ENCODE data around the gene LCP1. TPM values are rescaled to one million over a fixed set of nuclear protein-coding genes. Genes with fewer than 3 reads are reported as not detected.
A peak's percentile ranks its signal among the peaks of the same experiment; 100 is the strongest.
"Not testable (repeated sequence)": the region's sequence is repeated elsewhere in the genome, so short reads cannot be mapped to it uniquely, and the experiment has no call there.

LCP1 gene
- polyA plus RNA-seq, 3 donors, result 7.8 to 10.7 (median 8.9) TPM

DNA sequence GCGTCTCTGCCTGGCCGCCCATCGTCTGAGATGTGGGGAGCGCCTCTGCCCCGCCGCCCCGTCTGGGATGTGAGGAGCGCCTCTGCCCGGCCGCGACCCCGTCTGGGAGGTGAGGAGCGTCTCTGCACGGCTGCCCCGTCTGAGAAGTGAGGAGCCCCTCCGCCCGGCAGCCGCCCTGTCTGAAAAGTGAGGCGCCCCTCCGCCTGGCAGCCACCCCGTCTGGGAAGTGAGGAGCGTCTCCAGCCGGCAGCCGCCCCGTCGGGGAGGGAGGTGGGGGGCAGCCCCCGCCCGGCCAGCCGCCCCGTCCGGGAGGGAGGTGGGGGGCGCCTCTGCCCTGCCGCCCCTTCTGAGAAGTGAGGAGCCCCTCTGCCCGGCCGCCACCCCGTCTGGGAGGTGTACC, 19.2 kb downstream of the LCP1 start:
- not testable (repeated sequence) for DNase-seq

DNA sequence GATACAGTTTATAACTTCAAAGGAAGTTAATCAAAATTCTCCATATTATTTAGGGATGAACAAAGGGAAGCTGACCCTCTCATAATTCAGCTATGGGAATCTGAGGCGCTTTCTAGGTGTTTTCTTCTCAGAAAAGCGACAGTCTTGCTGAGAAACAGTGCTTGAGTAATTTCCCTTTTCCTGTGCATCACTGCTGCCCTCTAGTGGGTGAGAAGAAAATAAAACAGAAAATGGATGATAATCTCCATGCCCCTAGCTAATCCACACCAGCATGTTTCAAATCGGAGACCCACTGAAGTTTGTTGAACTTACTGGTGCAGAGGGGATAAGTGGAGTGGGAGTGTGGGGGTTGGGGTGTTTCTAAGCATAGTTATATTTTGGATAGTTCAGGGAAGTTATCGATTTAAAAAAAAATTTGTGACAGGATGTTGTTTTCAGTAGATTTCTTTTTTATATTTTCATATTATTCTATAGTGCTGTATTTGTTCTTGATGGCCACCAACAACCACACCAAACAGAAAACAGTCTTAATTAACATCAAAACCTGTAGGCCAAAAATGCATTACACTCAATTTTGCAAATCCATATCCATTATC, 21.4 kb downstream of the LCP1 start:
- peak; percentile 62 for DNase-seq

DNA sequence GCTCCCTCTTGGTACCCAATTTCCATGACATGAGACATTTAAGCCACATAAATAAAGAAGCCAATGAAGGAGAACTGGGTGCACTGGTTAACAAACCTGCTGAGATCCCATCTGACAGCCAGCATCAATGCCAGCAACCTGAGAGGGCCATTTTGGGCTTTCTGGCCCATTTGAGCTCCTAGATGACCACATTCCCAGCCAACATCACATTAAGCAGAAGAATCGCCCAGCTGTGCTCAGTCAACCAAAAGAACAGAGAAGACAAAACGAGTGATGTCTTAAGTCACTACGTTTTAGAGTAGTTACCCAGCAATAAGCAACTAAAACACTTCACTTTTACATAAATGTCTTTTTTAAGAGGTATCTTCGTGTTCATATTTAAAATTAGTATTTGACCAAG, 21.9 kb downstream of the LCP1 start:
- DNase-seq, result no peak

DNA sequence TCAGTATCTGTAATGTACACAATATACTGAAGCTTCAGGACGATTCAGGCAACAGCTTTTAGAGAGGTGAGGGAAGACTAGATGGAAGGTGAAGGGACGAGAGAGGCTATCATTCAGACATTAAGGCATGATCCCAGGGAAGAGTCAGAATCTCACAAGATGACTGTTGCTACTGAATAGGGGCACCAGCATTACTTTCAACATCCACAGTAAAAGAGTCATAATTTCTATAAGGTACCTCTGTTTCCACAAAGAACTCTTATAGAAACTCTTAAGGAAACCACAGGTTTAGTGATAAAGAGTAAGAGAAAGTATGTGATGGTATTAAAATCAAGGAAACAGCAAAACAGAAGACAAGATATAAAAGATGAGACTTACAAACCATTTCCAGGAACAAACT, 23.0 kb downstream of the LCP1 start:
- DNase-seq, result no peak

DNA sequence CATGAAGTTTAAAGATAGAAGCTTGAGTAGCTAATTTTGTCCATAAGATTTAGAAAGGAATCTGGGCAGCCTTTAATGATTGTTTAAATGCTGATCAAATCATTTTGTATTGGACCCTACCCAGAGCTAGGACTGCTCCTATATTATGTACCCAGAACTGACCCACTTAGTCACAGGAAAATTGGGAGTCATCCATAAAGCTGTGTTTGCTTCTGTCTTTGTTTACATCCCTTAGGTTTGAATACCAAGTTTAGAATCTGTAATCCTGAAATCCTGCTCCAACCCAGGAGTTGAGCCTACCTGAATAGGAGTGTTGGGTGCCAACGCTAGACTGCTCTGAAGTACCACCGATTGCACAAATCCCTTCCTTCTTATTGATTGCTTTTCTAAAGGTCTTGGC, 23.8 kb downstream of the LCP1 start:
- DNase-seq, result no peak

DNA sequence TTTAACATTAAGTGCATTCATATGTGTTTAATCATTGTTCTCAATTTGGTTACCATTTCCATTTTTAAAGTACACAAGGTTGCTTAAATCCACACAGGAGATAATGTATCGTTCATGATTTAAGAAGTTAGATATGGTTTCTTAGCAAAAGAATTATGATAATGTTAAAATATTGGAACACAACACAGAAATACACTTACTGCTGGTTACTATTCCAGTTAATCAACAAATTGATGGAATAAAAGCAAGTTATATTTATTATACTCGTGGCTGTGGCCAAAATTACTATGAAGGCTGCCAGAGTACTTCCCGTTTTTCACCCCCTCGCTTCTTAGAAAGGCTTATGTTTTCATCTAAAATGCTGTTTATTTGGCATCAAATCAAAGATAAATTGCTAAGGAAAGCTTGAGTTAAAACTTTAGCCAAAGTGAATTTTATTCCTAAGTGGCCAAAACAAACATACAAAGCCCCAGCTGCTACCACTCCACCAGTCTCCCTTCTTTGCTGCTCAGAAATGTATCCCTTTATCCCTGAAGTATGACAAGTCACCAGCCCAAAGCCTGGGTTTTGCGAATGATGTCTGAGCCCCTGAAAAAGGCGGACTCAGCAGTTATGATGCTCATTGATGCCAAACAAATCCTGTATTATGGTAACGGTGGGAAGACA, 27.7 kb downstream of the LCP1 start:
- DNase-seq, result peak; percentile 68

DNA sequence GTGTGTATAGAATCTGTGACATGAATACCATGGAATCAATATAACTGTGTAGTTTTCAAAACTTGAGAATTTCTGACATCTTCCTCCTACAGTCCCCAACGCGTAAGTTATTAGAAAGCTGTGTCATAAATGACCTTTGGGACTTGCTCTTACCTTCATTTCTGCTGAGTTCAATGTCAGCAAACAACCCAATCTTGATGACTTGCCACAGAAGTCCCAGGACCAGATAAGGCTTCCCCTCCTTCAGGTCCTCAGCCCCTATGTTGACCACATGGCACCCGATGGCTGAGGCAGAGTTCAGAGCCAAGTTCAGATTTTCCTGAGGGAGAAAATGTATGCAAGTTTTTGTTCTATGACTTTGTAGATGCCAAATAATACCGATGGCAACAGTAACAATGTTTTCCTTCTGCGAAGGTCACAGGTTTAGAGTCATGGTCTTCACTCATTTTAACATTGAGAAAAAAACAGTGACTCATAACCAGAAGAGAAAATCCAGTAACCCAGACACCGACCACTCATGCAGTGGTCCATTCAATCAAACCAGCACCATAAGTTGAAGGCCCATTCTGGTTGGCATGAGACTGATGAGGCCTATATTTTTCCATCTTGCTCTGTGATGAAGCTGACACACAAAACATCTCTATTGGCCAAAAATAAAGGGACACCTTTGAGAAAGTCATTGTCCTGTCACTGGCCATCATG, 29.2 kb downstream of the LCP1 start:
- no peak for DNase-seq

DNA sequence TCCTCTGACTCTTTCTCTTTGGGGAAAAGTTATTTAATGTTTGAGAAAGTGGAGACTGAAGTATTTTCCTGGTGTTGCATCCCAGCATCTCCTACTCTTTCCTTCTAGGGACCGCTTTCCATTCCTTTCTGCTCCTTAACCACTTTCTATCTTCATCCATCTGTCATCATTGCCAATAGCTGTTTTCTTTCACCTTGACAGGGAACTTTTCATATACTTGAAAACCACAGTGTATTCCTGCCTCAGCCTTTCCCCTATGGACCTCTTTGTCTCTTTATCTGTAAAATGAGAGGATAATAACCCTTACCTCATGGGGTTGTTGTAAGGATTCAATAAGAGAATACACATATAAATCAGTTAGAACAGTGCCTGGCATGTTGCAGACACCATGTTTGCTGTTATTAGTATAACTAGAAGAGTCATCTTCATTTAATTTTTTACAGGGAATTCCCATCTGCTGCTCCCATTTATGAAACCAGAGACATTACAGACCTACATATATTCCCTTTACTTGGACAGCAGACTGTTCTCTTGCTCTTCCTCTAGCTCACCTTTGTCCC, 31.8 kb downstream of the LCP1 start:
- no peak for DNase-seq

DNA sequence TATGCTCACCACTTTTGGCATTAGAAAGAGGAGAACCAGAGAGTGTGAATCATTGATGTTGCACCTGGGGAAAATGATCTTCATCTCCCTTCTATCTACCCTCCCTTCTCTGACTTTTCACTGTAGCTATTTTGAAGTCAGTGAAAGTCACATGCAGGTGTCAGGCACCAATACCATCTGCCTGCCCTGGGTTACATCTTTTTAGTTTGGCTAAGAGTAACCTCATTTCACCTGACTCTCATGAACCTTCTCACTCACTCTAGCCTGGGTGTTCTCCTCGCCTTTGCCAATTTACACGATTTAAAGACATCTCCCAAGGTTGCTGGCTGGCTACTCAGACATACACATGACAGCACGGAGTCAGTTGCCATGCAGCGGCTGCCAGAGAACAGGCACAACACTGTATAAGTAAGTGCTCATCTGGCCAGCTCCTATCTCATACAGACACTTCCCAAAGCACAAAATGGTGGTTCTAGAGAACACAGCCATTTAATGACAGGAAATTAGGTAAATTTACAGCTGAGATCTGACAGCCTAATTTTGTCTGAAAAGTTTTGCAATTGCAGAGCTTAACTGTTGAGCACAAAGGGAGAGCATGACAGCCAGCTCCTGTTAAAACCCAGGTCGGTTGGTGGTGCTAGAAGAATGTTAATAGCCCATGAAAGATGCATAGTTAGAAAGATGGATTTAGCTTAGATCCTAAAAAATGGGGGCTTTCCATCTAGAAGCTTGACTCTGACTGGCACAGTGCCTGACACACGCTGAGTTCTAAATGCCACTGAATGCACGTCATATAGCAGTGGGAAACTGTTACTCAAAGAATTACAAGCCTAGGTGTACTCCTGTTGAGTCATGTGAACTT, 32.5 kb downstream of the LCP1 start:
- no peak for DNase-seq

DNA sequence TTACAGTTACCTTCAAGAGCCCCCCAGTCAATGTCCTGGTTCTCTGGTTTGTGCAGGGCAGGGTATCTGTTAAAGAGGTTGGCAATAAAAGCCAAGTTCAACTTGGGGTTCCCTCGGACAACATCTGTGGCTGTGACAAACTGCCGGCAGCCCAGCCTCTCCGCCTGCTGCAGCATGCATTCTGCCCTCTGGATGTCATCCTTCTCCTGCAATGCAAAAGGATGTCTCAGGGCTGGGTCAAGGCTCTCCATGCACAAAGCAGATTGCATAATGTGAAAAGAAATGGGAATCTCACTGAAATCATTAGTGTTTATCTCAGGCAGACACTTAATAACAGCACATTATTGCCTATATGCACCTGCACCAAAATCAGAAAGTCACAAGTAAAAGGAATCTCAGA, 35.1 kb downstream of the LCP1 start:
- DNase-seq, result no peak

DNA sequence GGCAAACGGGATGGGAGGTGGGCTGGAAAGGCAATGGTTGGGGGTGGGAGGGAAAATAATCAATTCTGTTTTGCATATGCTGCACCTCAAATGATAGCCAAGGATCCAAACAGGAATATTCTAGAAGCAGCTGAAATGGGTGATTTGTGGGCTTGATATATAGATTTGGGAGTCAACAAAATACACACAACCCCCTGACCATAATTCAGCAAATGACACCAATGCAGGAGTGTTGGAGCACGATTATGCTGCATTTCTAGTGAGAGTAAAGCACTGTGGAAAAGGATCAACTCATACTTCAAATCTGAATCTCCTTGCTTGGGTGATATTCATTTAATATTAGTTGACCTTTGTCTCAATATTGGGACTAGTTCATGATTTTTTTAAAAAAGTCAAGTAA, 36.0 kb downstream of the LCP1 start:
- no peak for DNase-seq

DNA sequence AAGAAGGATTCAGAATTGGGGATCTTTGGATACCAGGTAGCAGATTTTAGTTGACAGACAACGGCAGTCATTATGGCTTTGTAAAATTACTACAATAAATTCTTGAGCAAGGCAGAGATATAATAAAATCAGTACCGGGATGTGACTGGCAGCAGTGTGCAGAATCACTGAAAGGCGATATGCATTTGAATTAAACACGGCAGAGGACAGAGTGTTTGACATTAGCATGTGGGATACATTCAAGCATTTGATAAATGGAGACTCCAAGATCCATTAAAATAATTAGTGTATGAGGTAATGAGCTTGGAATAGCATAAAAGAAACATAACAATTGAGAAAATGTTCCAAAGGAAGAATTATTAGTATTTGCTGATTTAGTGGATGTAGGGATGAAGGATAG, 36.8 kb downstream of the LCP1 start:
- DNase-seq, result no peak

DNA sequence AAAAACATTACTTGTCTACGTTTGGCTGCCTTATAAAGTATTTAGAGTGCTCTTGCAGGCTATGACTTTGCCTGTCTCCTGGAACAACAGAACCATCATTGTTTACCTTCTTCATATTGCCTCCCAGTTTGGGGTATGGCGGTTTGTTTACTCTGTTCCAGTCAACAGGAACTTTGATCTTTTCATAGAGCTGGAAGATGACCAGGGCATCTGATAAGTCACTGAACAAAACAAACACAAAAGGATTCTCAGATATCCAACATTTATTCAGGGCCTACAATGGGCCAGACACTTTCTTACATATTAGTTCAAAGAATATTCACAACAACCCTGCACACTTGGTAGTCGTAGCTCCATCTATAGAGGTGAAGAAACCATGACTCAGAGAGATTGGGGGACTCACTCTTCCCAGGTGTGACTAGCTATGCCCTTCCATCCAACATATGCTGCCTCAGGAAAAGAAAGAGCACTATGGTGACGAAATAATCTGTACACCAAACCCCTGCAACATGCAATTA, 38.7 kb downstream of the LCP1 start:
- no peak for DNase-seq

DNA sequence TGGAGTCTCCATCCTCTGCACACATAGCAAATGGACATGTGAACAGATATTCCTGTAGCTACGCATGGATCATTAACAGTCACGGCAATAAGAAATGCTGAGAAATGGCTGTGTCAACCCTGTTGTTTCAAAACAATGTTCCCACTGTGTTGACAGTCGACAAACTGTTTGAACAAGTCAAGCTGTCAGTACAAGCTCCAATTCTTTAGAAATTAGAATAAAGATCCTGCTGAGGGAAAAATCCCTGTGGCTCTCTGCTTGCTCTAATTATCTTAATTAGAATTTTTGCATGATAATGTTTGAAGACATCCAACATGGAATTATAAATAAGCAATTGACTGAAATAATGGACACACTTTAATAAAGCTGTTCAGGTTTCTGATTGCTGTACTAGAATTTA, 39.2 kb downstream of the LCP1 start:
- no peak for DNase-seq

DNA sequence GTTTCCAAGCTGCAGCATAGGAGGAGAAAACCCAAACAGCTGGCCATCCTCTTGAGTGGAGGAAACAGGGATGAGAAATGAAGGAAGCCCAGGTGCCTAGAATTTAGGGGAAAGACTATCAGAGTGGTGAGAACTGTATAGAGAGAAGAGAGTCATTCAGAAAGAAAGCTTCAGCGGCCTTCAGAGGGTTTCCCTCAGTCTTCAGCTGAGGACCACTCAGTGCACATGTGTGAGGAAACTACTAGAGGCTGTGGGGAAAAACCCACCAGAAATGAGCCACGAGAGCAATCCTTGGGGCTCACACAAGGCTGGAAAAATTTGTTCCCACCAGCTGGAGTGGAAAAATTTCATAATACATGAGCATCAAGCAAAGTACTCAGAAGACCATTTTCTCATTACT, 41.9 kb downstream of the LCP1 start:
- DNase-seq, result no peak

DNA sequence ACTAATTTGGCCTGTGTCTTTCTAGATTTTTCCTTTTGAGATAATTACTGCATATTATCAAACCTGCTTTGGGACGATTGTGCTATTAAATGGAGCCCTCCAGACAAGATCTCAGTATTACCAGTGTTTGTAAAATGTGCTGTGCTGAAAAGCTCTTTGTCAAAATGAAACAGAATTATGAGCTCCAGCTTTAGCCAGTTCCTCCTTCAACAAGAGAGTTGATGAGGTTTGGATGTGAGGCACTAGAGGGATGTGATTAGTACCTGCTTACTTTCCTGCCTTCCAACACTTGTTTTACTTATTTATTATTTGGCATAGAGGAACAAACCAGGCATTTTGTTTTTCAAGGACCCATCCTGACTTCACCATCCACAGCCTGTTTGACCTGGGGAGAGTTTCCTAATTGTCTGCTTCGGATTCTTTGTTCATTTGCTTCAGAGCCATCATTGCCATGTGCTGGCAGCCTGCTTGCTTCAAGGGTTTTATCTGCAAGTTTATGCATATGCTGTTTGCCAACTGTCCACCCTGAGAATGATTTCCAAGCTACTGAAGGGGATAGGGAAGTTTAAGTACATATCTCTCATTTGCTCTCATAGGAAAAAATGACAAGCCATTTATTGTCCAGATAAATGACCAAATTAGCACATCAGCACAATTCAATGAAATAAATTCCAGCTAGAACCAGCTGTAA, 44.2 kb downstream of the LCP1 start:
- DNase-seq, result no peak

DNA sequence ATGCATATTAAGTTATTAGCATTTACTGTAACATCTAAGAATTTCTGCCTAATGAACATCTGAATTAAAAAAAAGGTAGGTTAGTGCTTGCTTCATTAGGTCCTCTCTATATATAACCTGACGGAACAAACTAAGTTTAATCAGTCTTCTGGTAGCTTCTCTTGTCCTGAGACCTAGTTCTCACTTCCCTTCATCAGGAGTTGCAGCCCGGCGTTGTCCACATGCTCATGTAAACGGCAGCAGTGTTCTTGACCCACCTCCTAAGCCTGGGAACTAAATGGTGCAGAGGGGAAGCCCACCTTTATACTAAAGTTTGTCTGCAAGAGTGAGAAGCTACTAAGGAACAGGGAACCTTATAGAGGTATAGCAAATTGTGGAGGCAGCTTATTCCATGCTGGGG, 45.3 kb downstream of the LCP1 start:
- DNase-seq, result no peak

DNA sequence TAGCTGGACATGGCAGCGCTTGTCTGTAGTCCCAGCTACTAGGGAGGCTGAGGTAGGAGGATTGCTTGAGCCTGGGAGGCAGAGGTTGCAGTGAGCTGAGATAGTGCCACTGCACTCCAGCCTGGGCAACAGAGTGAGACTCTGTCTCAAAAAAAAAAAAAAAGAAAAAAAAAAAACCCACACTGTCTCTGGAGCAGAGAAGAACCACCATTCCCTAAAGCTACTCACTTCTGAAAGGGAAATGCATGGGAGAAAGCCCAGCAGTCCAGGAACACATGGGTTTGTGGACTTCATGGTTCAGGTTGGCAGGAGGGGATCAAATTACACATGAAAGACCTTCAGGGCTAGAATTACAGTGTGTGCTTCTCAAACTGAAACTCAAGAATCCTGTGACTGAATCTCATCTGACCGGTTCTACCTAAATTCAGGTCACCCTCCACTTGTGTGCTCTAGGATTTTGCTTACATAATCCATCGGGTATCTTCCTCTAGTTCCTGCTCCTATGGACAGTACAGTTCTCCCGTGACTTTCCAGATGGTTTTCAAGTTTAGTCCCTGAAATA, 46.9 kb downstream of the LCP1 start:
- DNase-seq, result peak; percentile 87

DNA sequence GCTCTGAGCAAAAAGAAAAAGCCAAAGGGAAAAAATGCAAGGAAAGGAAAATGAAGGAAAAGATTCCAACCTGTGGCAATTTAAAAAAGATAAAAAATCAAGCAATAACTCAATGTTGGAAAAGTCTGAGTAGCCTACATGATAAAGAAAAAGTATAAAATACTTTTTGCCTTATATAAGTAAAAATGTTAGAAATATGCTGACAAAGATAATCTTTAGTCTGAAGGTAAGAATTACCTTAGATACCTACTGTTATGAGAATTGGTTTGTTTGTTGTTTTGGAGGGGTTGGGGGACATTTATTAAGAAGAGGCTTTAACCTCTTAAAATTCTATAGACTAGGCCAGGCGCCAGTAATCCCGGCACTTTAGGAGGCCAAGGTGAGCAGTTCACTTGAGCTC, 47.5 kb downstream of the LCP1 start:
- DNase-seq, result no peak

DNA sequence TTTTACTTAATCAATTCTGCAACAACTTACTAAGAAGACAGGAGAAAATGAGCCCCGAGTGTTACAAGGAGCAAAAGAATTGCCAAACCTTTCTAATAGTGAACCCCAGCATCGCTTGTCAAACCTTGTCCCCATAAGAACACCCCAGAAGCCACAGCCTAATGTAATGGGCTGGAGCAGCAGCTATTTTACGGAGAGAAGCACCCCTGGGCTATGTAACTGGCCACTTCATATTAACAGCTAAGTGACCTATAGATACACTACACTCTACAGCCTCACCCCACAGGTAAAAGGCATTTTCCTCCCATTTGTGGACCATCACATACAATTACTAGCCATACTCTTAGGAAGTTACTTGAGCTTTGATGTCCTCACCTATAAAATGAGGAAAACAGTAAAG, 49.9 kb downstream of the LCP1 start:
- no peak for DNase-seq

DNA sequence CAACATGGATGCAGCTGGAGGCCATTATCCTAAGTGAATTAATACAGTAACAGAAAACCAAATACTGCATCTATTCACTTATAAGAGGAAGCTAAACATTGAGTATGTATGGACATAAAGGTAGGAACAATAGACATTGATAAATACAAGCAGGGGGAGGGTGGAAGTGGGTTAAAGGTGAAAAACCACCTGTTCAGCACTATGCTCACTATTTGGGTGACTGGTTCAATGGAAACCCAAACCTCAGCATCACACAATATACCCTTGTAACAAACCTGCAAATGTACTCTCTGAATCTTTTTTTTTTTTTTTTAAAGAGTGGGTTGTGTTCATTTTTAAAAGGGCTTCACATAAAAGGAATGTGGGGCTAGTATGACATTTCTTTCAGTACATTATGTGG, 50.3 kb downstream of the LCP1 start:
- no peak for DNase-seq
